HG02610 (cell line): Measurements from ENCODE around the gene WDFY2.
A peak's percentile ranks its signal among the peaks of the same experiment; 100 is the strongest.
"Not testable (repeated sequence)": the region's sequence is repeated elsewhere in the genome, so short reads cannot be mapped to it uniquely, and the experiment has no call there.

ENCODE experiments used
- ATAC-seq: cut with Tn5 transposase; IDR thresholded peaks from one replicate; pipeline ENCODE4 v1.9.1; 2021; ENCODE audit warnings: mild to moderate bottlenecking, moderate library complexity; ENCODE audit not compliant: unreplicated experiment

WDFY2 gene

DNA sequence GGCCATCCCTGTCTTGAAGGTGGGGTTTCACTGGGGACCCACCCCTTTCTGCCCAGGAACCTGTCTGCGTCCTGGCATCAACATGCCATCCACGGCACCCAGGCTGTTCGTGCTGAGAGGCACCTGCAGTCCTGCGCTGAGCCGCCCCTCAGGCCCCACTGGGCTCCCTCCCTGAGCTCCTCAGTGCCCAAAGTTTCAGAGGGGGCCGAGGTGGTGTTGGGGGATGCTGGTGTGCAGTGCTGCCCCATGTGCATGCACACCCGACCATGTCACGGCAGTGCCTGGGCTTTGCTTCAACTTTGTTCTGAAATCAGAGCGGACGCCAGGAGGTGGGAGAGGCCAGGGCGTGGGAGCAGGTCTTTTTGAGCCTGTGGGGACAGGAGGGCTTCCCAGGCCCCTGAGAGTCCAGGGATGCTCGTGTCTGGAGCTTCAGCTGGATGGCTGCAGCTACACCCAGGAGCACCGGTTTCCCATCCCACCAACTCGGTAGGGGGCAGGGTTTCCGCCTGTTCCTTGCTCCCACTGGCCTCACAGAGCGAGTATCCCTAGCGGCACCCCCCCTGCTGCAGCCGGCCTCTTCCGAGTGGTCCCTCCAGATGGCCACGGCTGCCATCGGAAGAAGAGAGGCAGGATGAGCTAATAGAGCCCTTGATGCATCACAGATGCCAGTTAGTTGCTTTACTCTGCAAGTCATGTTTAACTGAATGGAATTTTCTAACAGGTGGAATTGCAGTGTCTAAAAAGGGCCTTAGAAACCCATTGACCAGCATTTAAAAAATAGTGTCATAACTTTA is 44.0 kb downstream of the WDFY2 start:
- no peak for ATAC-seq

DNA sequence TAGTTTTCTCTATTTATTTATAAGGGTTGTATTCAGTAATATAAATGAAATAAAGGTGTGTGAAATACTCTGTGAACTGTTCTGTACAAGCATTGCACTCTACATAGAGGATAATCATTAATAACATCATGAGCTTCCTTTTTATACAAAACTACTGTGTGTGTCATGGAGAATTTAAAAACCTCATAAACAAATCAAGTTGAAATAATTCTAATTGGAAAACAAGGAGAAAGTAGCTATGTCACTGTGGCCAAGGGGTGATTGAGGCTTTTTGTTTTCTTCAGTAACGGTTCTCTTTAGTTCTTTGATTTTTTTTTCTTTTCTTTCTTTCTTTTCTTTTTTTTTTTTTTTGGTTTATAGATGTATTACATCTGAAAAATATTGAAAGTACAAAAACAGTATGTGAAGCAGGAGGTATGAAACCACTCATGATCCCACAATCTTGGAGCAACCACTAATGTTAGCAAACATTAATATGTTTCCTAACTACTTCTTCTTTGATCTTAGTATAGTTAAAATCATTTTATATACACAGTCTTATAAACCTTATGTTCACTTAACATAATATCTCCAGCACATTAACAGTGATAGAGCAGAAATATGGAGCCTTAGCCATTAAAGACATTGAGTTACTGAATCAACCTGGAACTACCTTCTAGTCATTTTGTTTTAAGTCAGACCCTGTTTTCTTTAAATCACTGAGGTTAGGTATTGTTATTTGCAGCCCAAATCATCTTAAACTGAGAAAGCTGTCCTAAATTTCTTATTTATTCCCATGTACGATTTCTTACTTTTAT is 45.4 kb downstream of the WDFY2 start:
- ATAC-seq: no peak

- no peak for ATAC-seq
These were observed 46.0 kb downstream of the WDFY2 start for GRCh38 chr13:51630288-51630615.

- peak; percentile 51 for ATAC-seq
These were observed 48.5 kb downstream of the WDFY2 start for GRCh38 chr13:51632591-51633362.

DNA sequence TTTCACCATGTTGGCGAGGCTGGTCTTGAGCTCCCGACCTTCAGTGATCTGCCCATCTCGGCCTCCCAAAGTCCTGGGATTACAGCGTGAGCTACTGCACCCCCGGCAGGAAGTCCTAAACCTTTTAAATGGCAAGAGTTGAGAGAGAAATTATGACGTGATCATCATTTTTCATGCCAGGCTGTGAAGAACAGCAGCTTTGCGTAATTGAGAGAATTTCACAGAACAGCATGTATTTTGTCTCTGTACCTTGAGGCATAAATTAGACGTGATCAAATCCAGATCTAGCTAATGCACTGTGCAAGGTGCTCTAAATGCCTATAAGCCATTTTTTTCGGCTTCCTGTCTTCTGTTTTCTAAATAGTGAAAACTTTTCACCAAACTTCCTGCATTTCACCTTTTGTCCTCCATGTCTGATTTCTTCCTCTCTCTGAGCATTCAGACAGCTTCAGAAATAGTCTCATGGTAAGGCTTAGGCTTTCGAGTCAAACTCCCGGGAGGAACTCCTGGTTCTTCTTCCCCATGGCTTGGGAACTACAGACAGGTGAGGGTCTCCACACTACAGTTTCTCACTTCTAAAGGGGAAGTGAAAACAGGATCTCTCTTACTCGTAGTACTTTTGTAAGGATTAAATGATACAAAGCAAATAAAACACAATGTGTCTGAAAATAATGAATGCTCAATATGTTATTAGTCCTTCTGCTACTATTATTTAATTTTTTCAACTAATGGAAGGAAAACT is 51.0 kb downstream of the WDFY2 start:
- no peak for ATAC-seq

DNA sequence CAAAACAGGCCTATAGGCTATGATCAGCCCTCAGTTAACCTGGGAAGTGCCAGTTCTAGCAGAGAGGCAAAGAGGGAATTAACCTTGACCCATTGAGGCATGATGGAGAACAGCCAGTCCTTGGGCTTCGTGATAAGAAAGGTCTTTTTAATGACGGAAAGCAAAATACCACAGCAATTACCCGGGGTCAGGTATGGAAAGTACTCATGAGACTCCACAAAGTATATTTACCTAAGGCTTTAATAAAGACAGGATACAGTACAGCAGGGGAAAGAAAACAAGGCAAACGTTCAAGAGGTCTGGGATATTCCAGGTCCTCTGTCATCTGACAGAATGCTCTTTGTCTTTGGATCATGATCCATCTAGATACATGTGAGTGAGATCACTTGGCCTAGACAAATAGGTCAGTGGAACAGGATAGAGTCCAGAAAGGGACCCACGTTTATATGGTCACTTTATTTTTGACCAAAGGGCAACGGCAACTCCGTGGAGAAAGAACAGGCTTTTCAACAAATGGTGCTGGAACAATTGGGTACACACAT is 52.2 kb downstream of the WDFY2 start:
- ATAC-seq: no peak

- no peak for ATAC-seq
These were observed 53.6 kb downstream of the WDFY2 start for GRCh38 chr13:51637852-51638215.

- ATAC-seq: no peak
These were observed 54.1 kb downstream of the WDFY2 start for GRCh38 chr13:51638216-51638871.

DNA sequence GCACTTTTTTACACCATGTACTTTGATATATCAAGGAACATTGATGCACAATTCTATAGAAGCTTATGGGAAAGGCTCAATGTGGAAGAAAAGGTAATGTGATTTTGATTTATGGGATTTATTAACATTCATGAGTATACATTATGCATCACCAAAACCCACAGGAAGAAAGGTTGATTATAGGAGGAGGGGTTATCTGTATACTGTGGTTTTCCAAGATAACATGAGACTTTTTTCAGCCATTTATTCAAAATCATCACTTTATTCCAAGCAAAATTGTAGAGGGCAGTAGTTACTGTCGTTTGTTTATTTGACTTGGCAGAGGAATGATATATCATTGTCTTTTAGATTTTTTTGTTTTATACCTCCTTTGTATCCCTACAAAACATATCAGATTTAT is 54.9 kb downstream of the WDFY2 start:
- no peak for ATAC-seq

DNA sequence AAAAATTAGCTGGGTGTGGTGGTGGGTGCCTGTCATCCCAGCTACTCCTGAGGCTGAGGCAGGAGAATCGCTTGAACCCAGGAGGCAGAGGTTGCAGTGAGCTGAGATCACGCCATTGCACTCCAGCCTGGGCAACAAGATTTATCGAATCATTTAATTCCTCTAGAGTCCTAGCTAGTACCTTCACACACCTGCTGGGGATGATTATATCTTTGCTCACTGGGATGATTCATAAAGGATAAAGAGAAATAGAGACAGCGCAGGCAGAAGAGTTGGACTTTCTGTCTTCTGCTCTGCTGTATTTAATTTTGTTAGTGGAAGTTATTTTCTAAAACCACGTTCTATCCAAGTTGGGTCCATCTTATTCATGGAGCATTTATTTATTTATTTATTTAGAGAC is 56.4 kb downstream of the WDFY2 start:
- not testable (repeated sequence) for ATAC-seq

- no peak for ATAC-seq
These were observed 59.0 kb downstream of the WDFY2 start for GRCh38 chr13:51643105-51643881.

GRCh38 chr13:51643882-51644281 is 59.6 kb downstream of the WDFY2 start:
- ATAC-seq: no peak

DNA sequence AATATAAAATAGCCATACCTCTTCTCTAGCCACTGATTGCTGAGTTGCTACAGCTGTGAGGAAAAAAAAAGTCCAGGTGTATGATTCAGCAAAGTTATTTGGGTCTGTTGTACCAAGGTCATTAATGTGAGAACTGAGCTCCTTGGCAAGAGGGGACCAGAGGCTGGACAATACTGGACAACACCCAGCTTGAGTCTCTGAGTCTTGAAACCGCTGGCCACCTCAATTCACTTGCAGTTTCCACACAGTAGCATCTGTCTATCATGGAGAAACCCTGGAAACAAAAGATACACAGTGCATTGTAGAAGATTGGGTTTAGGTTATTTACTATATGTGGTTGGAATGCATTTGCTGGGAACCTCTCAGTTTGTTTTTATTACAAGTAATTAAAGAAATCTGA is 60.4 kb downstream of the WDFY2 start:
- no peak for ATAC-seq

DNA sequence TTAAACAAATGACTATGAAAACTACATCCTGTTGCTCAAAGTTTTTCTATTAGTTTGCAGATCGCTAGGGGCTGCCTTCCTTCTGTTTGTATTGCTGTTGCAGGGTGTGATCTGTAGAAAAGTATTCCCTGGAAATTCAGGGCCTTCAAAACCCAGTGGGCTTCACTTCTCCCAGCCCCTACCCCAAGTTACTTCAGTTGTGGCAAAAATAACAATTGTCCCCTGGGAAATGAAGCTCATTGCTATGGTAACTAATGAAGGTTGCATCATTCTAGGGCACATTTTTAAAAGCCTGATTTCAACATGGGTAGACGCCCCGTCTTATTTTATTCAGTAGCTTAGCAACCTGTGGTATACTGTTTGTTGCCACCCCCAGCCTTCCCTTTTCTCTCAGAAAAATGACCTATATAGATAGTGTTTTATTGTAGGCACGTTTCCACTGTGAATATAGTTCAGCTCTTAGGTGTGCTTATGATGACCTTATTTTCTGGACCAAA is 60.9 kb downstream of the WDFY2 start:
- no peak for ATAC-seq

GRCh38 chr13:51645761-51646670 is 61.8 kb downstream of the WDFY2 start:
- ATAC-seq: no peak

DNA sequence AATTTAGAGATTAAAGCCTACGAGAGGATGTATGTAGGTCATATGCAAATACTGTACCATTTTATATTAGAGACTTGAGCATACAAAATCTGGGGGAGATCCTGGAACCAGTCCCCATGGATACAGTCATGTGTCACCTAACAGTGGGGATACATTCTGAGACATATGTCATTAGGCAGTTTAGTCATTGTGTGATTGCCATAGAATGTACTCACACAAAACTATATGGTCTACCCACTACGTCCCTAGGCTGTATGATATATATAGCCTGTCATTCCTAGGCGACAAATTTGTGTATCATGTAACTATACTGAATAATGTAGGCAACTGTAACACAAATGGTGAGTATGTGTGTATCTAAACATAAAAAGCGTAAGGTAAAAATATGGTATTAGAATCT is 62.8 kb downstream of the WDFY2 start:
- no peak for ATAC-seq

DNA sequence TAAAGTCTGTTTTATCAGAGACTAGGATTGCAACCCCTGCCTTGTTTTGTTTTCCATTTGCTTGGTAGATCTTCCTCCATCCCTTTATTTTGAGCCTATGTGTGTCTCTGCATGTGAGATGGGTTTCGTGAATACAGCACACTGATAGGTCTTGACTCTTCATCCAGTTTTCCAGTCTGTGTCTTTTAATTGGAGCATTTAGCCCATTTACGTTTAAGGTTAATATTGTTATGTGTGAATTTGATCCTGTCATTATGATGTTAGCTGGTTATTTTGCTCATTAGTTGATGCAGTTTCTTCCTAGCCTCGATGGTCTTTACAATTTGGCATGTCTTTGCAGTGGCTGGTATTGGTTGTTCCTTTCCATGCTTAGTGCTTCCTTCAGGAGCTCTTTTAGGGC is 67.9 kb downstream of the WDFY2 start:
- ATAC-seq: not testable (repeated sequence)
